ENCODE data around the gene LRIT3.

LRIT3 gene

GRCh38 chr4:109910256-109910655, 62.3 kb downstream of the LRIT3 start:
- DNase-seq = no peak

- no peak for DNase-seq
Observed at GRCh38 chr4:109912706-109913595, 65.0 kb downstream of the LRIT3 start, which contains the start of gene EGF. Gene EGF, plus strand, starts transcription at chr4:109912883. Its CDS starts 453 bp downstream, at chr4:109913336.

GRCh38 chr4:109913596-109914241, 65.8 kb downstream of the LRIT3 start:
- no peak for DNase-seq

DNA sequence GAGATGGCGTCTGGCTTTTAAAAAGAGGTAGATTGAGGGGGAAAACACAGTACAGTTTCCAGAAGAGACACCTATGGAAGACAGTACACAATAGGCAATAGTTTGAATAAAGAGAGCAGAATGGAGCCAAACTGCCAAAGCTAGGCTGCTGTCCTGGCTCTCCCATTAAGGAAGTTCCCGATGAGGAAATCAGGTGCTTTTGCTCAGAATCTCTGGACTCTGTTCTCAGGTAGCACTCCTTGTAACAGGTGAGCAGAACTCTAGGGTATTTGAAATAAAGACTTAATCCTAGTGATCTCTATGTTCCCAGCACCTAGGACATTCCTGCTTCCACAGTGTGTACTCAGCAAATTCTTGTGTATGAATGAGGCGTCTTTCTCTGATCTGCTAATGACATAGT, 66.4 kb downstream of the LRIT3 start:
- DNase-seq = no peak

- DNase-seq = no peak
Observed at GRCh38 chr4:109915385-109916026, 67.6 kb downstream of the LRIT3 start.

- no peak for DNase-seq
Observed at GRCh38 chr4:109916027-109916409, 68.1 kb downstream of the LRIT3 start.

DNA sequence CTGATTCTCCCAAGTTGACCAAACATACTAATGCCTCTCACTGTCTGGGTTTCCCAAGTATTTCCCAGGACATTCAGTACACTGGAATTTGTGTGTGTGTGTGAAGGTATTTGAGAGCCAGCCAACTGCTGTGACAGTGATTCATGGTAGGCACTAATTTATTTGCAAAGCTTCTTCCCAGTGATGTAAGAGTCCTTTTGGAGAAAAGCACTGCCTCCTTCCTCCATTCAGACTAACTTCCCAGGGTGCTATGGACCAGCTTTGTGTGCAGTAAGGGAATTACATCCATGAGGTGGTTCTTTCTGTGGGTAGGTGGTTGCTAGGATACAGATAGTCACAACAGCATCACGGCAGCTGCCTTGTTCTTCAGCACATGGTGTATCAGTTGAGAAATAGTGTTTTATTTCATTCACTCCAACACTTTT, 73.5 kb downstream of the LRIT3 start:
- DNase-seq = no peak

Data from stimulated activated CD4-positive, alpha-beta T cell treated with anti-CD3 and anti-CD28 coated beads, Interleukin-2, amount 100 ng/mL, for 48 hours (primary cell).